ENCODE measurements around the gene CYLD.

DNA sequence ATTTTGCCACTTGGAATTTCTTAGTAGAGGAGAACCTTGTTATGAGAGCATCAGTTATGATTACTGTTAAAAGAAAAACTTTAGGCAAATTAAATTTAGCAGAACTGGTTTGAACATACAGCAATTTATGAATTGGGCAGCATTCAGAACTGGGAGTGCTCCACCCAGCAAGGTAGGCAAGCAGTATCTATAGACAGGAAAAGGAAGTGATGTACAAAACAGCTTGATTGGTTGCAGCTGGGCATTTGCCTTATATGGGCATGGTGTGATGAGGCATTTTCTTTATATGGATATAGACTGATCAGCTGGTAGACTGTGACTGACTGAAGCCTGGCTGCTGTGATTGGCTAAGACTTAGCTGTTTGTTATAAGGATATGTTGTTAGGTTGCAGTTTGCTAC lies 17.6 kb upstream of the CYLD start:
- TF ChIP-seq CTCF (IDR thresholded peaks at IDR 0.05; ENCODE audit: low read length) (no peak), EZH2 (optimal IDR thresholded peaks at IDR 0.05; ENCODE audit: low read depth, low read length) (no peak)

Measured in MM.1S (cell line).